ENCODE results near the gene TPRKB.
"Not testable (repeated sequence)": the region's sequence is repeated elsewhere in the genome, so short reads cannot be mapped to it uniquely, and the experiment has no call there.

The TPRKB gene

DNA sequence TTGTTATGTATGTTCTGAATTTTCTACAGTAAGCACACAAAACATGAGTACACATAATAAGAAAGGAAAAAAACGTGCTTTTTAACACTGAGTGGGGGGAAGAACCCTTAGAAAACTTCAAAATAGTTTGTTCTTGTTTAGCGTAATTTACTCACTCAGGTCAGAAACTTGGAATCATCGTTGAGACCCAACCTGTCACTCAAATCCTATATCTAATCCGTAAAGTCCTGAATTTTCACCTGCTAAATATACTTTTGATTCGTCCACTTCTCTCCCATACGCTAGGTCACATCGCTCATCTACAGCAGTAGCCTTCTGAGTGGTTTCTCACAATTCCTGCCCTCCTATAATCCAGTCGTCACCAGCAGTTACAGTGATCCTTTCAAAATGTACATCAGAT, 767 bp downstream of the TPRKB start:
- DNase-seq, result no peak

DNA sequence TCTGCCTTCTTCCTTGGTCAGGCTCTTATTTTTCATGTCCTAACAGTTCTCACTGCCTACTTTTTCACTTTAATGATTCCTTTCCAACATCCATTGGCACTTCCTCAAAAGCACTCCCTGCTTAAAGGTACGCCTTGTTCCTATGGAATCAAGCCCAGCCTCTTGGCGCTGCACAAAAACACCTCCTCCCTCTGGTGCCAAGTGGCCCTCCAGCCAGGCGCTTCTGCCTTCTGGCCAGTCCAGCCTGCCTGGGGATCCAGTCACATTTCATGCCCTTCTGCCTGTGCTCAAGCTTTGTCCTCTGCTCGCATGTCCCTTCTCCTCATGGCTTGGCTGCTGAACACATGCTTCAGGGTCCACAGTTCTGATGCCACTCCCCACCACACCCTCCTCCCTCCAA, 6.3 kb downstream of the TPRKB start:
- no peak for DNase-seq

- DNase-seq, result no peak
Observed at GRCh38 chr2:73728711-73729110, 8.4 kb downstream of the TPRKB start.

- no peak for DNase-seq
Observed at GRCh38 chr2:73728043-73728442, 9.1 kb downstream of the TPRKB start.

DNA sequence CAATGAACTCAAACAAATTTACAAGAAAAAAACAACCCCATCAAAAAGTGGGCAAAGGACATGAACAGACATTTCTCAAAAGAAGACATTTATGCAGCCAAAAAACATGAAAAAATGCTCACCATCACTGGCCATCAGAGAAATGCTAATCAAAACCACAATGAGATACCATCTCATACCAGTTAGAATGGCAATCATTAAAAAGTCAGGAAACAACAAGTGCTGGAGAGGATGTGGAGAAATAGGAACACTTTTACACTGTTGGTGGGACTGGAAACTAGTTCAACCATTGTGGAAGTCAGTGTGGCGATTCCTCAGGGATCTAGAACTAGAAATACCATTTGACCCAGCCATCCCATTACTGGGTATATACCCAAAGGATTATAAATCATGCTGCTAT, 10.5 kb downstream of the TPRKB start:
- not testable (repeated sequence) for DNase-seq

DNA sequence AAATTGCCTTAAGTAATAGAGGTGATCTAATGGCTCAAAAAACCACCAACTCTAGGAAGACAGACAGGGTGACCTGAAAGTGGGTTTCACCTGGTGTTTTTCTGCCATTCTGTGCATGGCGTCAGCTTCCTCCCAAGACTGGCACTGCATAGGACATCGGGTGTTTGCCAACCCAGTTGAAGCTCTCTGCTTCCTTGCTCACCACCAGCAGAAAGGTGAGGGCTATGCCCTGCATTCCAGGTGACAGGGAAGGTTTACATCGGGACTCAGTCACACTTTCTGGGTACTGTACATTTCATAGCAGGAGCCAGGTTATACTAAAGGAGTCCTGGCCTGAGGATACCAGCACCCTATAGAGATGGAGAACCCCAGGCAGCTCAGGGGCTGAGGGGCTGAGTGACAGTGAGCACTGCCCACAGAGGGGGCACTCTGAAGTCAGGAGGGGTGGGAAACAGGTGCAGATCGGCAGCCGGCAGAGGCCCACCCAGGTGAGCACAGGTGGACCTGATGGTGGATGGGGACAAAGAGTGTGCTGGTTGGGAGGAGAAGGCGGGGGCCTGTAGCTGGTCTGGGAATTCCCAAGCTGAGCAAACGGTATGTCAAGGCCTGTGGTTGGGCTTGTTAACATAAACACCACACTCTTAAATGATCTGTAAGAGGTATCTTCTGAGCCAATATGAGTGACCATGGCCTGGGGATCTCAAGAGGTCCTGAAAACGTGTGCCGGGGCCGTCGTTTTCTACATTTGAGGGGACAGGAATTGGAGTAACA, 18.1 kb downstream of the TPRKB start:
- no peak for DNase-seq

DNA sequence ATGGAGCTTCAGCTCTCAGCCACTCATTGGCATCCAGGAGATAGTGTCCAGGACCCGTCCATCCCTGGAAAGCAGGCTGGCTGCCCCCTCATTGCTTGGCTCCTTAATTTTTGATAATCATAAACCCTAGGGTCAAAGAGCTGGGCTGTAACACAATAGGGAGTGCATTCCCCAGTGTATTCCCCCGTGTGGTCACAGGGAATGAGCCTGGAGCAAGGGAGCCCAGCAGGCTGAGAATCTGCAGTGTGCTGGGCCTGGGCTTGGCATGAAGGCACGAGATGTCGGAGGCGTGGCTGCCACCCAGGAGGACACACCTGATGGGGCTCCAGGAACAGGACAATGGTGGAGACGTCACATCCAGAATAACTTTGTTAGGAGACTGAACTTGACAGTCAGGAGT, 18.7 kb downstream of the TPRKB start:
- DNase-seq, result no peak

DNA sequence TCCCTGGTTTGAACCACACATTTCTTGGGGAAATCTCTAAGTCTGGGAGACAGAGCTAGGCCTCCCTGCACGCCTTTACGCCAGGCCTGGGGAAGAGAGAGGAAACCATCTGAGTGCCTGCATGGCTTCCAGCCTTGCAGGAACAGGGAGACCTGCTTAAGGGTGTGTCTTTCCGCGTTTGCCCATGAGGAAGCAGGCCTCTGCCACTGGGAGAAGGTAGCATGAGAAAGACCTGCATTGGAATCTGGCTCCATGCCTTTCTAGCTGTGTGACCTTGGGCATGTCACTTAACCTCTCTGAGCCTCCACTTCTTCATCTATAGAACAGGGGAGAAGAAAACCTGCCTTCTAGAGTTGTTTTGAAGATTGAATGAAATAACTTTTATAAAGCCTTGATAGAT, 19.4 kb downstream of the TPRKB start:
- DNase-seq, result not testable (repeated sequence)

GRCh38 chr2:73717251-73717606, 19.9 kb downstream of the TPRKB start:
- DNase-seq, result no peak

DNA sequence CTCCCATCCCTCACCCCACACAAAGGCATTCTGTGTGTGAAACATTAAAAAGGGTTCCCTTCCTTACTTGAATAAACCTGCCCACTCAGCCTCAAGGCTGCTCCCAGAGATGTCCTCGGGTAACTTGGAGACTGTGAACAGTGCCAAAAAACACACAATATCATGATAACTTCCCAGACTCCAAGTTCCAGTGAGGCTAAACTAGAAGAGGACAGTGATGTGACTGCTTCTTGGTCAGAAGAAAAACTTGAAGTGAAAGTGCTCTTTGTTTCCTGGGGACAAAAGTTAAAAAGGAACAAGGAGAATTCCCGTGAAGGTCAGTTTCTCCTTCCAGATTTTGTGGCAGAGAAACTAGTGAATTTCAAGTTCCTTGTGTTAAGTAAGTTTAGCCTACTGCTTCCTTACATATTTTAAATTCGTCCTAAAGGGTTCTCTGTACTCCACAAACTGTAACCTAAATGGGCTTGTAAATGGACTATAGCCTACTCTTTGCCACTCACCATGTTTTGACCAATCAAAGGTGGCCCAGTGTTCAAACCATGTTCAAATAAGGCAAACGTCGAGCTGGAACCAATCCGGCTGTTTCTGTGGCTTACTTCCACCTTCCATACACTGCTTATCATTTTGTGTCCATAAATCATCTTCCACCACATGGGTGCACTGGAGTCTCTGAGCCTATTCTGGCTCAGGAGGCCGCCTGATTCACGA, 20.4 kb downstream of the TPRKB start:
- DNase-seq, result no peak

GRCh38 chr2:73714091-73714490, 23.1 kb downstream of the TPRKB start:
- DNase-seq, result no peak

GRCh38 chr2:73708527-73708926, 28.6 kb downstream of the TPRKB start:
- DNase-seq, result no peak

GRCh38 chr2:73707636-73708035, 29.5 kb downstream of the TPRKB start:
- no peak for DNase-seq

DNA sequence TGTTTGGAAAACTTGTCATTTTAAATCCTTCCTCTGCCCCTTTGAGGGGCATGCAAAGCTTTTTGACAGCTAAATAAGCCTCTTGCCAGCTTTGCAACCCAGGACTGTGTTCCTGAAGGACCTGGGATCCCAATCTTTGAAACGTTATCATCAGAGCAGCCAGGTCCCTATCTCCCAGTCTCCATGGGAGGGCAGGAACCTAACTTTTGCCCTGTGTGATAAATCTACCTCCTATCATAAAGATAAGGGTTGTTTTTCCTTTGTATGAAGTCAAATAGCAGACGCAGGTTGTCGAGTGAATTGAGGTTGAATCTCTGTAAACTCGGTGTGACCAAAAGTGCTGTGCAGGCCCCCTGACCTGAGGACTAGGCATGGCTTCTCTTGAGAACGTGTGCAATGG, 30.1 kb downstream of the TPRKB start:
- no peak for DNase-seq

GRCh38 chr2:73705091-73705490, 32.1 kb downstream of the TPRKB start:
- no peak for DNase-seq

- no peak for DNase-seq
Observed at GRCh38 chr2:73704285-73704684, 32.9 kb downstream of the TPRKB start.

- DNase-seq, result no peak
Observed at GRCh38 chr2:73703675-73704074, 33.5 kb downstream of the TPRKB start.

DNA sequence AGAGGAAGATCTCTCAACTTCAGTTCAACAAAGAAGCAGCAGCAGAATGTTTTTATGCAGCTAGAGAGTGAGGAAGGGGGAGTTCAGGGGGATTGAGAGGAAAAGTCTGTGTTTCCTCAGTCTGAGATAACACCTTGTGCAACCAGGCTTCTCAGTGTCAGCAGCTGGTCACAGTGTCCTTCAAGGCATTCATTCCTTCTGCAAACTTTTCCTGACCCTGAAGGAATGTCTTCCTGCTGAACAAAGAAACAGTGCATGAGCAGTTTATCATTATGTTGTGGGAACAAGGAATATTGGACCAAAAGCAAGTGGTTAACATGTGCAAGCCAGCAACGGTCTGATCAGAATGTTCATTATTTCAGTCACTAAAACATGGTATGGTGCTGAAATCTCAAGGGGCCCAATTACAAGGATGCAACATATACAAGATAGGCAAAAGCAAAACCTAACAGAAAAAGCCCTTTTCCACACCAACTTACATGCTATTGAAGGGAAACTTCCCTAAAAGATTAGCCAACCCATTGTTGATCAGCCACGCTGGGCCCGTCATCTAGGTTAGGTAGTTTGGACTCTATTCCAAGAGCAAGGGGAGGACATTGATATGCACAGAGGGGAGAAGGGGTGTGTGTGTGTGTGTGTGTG, 34.2 kb downstream of the TPRKB start:
- DNase-seq, result not testable (repeated sequence)

DNA sequence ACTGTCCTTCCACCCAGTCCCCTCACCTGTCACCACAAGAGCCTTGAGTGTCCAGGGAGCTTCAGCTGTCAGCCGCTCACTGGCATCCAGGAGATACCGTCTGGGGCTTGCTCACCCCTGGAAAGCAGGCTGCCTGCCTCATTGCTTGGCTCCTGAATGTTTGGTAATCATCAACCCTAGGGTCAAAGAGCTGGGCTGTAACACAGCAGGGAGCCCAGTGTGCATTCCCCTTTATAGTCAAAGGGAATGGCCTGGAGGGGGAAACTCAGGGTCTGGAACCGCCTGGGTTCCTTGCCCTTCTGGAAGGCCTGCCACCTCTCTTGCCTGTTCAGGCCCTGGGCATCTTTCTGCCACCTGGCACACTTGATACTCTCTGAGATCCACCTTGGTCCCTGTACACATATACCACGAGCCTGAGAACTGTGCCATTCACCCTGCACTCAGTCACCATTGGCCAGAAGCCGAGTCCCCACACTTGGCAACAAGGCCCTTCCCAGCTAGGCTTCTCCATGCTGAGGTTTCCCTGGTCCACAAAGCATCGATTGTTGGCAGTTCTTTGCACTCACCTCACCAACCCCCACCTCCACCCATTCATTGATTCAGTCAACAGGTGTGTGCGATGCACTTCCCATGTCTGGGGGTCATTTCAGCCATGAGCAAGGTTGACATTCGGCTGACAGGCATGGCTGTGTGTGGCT, 35.0 kb downstream of the TPRKB start:
- no peak for DNase-seq

- DNase-seq, result not testable (repeated sequence)
Observed at GRCh38 chr2:73701448-73701765, 35.7 kb downstream of the TPRKB start.

DNA sequence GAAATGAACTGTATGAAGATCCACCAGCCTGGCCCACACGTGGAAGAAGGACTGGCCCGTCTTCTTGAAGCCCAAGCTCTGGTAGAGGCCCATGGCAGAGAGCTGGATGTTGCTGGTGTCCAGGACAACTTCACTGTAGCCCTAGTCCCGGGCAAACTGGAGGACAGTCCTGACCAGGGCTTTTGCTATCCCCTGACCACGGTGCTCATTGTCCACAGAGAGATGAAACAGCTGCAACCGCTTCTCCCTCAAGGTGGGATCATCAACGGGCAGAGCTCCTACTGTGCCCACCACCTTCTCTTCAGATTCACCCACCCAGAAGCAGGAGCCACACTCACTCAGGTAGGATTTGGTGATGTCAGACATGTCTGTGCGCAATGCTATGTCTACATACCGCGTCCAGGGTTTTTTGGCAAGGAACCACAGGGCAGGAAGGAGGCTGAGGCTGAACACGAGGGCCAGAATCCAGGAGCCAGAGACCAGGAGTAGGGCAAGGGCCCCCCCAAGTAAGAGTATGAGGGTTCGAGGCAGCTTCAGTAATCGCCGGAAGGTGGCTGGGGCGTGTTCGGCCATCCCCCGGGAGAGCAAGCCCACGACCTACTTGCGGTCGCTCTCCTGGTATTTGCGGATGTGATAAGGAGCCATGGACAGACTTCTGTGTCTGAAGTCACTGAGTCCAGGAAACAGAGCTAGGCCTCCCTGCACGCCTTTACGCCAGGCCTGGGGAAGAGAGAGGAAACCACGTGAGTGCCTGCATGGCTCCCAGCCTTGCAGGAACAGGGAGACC, 36.3 kb downstream of the TPRKB start:
- no peak for DNase-seq

- no peak for DNase-seq
Observed at GRCh38 chr2:73700131-73700611, 37.0 kb downstream of the TPRKB start.

DNA sequence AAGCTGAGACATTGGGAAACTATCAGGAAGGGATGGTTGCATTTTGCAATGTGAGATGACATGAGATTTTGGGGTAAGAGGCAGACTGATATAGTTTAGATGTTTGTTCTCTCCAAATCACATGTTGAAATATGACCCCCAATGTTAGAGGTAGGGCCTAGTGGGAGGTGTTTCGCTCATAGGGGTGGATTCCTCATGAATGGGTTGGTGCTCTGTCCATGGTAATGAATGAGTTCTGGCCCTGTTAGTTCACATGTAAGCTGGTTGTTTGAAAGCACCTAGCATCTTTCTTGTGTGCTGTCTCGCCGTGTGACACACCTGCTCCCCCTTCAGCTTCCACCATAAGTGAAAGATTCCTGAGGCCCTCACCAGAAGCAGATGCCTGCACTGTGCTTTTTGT, 37.7 kb downstream of the TPRKB start:
- no peak for DNase-seq

Measured in effector CD4-positive, alpha-beta T cell (primary cell).